NCI-H2029 treated with DMSO at 0.1 percent for 48 hours (cell line): ENCODE results near the gene FBXL4.
A peak's percentile ranks its signal among the peaks of the same experiment; 100 is the strongest.
"Not testable (repeated sequence)": the region's sequence is repeated elsewhere in the genome, so short reads cannot be mapped to it uniquely, and the experiment has no call there.

Experiments
- DNase-seq: peaks from one replicate; lab custom pipeline; 2025; lab: John Stamatoyannopoulos, UW

The FBXL4 gene

GRCh38 chr6:98945311-98946115 lies 2.2 kb downstream of the FBXL4 start:
- no peak for DNase-seq

- DNase-seq, result peak; percentile 57
Observed at GRCh38 chr6:98944598-98945081, 3.1 kb downstream of the FBXL4 start.

- DNase-seq, result no peak
Observed at GRCh38 chr6:98944168-98944567, 3.6 kb downstream of the FBXL4 start.

GRCh38 chr6:98942263-98942803 lies 5.4 kb downstream of the FBXL4 start:
- DNase-seq, result no peak

GRCh38 chr6:98941319-98941718 lies 6.4 kb downstream of the FBXL4 start:
- DNase-seq, result no peak

GRCh38 chr6:98937351-98937750 lies 10.4 kb downstream of the FBXL4 start:
- no peak for DNase-seq

- DNase-seq, result no peak
Observed at GRCh38 chr6:98932381-98932780, 15.4 kb downstream of the FBXL4 start.

- no peak for DNase-seq
Observed at GRCh38 chr6:98931696-98932095, 16.1 kb downstream of the FBXL4 start.

- DNase-seq, result no peak
Observed at GRCh38 chr6:98929498-98930060, 18.2 kb downstream of the FBXL4 start.

- no peak for DNase-seq
Observed at GRCh38 chr6:98928688-98929087, 19.1 kb downstream of the FBXL4 start.

GRCh38 chr6:98927534-98927933 lies 20.2 kb downstream of the FBXL4 start:
- DNase-seq, result peak; percentile 45

GRCh38 chr6:98925831-98926230 lies 21.9 kb downstream of the FBXL4 start:
- no peak for DNase-seq

- DNase-seq, result peak; percentile 77
Observed at GRCh38 chr6:98924647-98925046, 23.1 kb downstream of the FBXL4 start.

- DNase-seq, result no peak
Observed at GRCh38 chr6:98920904-98921431, 26.8 kb downstream of the FBXL4 start.

- not testable (repeated sequence) for DNase-seq
Observed at GRCh38 chr6:98910946-98911345, 36.8 kb downstream of the FBXL4 start.

- no peak for DNase-seq
Observed at GRCh38 chr6:98909236-98909635, 38.5 kb downstream of the FBXL4 start.

- not testable (repeated sequence) for DNase-seq
Observed at GRCh38 chr6:98906342-98906741, 41.4 kb downstream of the FBXL4 start.

GRCh38 chr6:98905759-98906158 lies 42.0 kb downstream of the FBXL4 start:
- no peak for DNase-seq

GRCh38 chr6:98904096-98904495 lies 43.6 kb downstream of the FBXL4 start:
- DNase-seq, result no peak

GRCh38 chr6:98900706-98901105 lies 47.0 kb downstream of the FBXL4 start:
- no peak for DNase-seq

GRCh38 chr6:98894810-98895209 lies 52.9 kb downstream of the FBXL4 start:
- no peak for DNase-seq

GRCh38 chr6:98887650-98888049 lies 60.1 kb downstream of the FBXL4 start:
- DNase-seq, result no peak

GRCh38 chr6:98885330-98885729 lies 62.4 kb downstream of the FBXL4 start:
- no peak for DNase-seq
